T-helper 2 cell treated with Interferon-gamma antibody and Interleukin-4, amounts not matched to agents 100 ng/mL and 5 ng/mL, for 36 hours (primary cell): ENCODE measurements around the gene SORCS2. TPM values are rescaled to one million over a fixed set of nuclear protein-coding genes. Genes with fewer than 3 reads are reported as not detected.

Experiments used
- intact Hi-C: fragments of 100-400 bp; cut with micrococcal nuclease; formaldehyde crosslinking; loops from one replicate; pipeline ENCODE4 v1.15.1; 2023
- total RNA-seq: library from RNA; stranded (reverse); gene quantifications from 2 replicates; pipeline ENCODE4 v1.2.3, GENCODE V29; 2022

The SORCS2 gene
- total RNA-seq, 1 donor from 2014 or later = 0.05 TPM

- intact Hi-C loops = no loop called here
These were observed 25.4 kb downstream of the SORCS2 start for GRCh38 chr4:7217474-7218321.

- intact Hi-C loops = no loop called here
These were observed 26.3 kb downstream of the SORCS2 start for GRCh38 chr4:7218686-7219085.

- intact Hi-C loops = no loop called here
These were observed 30.2 kb downstream of the SORCS2 start for GRCh38 chr4:7222521-7222920.

- intact Hi-C loops = no loop called here
These were observed 31.2 kb downstream of the SORCS2 start for GRCh38 chr4:7223541-7223940.

DNA sequence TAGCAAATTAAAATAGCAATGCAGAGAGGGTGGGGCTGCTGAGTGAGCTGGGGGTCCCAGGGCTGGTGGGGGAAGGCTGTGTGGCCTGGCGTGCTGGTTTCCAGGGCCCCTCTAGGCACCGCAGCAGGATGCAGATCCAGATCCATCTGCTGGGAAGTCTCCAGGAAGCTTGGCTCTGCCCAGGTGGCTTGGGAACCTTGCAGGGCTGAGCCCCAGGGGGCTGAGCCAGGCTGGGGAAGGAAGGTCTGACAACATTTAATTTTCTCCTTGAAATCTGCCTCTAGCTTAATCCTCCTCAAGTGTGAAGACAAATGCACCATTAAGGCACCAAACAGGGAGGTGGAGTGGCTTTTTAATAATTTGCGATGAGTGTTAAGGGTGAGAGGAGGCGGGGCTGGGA is 31.7 kb downstream of the SORCS2 start:
- intact Hi-C loops = no loop called here

GRCh38 chr4:7224878-7225533 is 32.7 kb downstream of the SORCS2 start:
- intact Hi-C loops = no loop called here

DNA sequence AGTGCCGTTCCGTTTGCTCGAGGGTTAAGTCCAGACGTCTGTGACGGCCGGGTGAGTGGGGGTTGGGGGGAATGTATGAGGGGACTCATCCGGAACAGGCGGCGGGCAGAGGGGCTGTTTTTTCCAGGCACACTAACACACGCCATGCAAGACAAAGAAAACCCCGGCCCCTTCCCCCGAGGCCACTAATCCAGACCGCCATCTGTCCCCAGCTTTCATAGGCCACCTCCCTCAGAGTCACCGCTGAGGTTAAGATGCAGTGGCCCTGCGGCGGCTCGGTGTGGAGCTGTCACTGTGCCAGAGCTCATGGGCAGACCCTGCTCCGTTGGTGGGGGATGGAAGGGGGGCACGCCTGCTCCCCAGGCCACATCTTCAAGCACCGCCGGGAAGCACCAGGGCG is 34.1 kb downstream of the SORCS2 start:
- intact Hi-C loops = no loop called here

- intact Hi-C loops = no loop called here
These were observed 34.7 kb downstream of the SORCS2 start for GRCh38 chr4:7227008-7227407.

DNA sequence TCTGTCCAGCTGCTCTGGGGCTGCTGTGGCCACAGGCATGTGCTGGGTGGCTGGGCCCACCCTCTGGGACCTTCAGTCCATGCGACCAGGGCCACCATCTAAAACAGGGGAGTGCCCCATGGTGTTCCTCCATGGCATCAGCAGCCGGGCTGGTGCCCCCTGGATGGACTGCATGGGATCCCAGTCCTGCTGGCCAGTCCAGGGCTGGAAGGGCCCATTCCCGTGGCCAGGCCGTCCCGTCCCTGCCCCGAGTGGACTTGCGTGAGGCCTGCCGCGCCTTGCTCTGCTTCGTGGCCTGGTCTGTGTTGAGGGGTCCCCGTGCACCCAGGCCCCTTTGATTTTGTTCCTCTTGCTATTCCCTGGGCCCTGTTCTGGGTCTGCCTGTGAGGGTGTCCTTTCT is 36.4 kb downstream of the SORCS2 start:
- intact Hi-C loops = no loop called here

GRCh38 chr4:7232061-7232650 is 39.8 kb downstream of the SORCS2 start:
- intact Hi-C loops = no loop called here

GRCh38 chr4:7233006-7233580 is 40.8 kb downstream of the SORCS2 start:
- intact Hi-C loops = no loop called here

DNA sequence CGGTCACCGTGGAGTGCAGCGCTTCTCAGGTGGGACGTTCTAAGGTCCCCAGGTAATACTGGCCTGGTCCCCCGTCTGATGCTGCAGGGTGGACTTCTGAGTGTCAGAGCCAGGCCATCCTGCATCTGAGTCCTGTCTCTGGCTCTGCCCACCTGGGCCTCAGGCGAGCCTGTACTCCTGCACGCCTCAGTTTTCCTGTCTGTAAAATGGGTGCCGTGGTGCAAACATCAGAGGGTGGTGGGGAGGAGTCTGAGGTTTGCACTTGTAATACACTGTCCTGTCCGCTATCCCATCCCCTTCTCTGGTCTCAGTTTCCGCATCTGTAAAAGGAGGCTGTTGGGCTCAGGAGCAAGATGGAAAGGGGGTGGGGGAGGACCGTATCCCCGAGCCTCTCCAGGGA is 41.3 kb downstream of the SORCS2 start:
- intact Hi-C loops = no loop called here

GRCh38 chr4:7234355-7235029 is 42.2 kb downstream of the SORCS2 start:
- intact Hi-C loops = no loop called here

GRCh38 chr4:7235030-7235380 is 42.7 kb downstream of the SORCS2 start:
- intact Hi-C loops = no loop called here

DNA sequence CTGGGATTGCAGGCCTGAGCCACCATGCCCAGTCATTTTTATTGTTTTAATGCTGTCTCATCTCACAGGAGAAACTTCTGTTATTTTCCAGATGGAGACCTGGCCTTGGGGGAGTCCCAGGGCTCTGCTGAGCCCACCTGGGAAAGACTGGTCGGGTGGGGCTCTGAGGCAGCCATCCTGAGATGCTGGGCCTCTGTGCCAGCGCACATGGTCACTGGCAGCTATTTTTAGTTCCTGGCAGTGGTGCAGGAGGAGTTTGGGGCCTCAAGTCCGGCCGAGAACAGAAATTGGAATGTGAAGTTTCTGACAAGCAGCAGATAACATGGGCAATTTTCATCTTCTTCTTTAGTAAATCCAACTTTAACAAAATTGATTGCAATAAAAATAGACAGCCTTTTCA is 44.5 kb downstream of the SORCS2 start:
- intact Hi-C loops = no loop called here

GRCh38 chr4:7237873-7238272 is 45.5 kb downstream of the SORCS2 start:
- intact Hi-C loops = no loop called here

GRCh38 chr4:7238300-7238960 is 46.1 kb downstream of the SORCS2 start:
- intact Hi-C loops = no loop called here

DNA sequence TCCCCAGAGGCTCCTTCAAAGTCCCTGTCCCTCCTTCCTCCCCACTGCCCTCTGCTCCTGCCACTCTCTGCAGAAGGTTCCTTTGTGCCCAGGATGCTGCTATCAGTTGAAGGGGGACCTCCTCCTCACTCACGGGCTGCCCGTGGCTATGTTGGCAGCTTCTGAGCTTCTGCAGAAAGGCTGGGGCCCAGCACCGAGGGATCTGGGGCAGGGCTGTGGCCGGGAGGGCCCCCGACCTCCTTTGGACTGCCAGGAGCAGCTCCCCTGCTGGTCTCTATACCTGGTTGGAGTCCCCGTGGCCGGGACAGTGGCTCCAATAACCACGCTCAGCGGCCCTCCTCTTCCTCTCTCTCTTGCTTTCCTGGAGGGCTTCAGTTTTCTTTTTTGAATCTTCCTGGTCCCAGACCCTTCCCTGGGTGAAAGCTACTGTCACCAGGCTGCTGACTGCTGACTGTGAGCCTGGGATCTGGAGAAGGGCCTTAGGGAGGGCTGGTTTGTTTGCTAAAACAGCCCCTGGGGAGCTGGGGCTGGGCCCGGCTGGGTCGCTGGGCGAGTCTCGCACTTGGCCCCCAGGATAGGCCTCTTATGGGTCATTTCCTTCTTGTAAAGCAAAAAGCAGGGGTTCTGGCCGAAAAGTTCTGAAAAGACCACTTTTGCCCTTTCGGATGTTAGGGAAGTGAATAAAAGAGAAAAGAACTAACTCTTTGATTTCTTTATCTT is 46.9 kb downstream of the SORCS2 start:
- intact Hi-C loops = no loop called here

DNA sequence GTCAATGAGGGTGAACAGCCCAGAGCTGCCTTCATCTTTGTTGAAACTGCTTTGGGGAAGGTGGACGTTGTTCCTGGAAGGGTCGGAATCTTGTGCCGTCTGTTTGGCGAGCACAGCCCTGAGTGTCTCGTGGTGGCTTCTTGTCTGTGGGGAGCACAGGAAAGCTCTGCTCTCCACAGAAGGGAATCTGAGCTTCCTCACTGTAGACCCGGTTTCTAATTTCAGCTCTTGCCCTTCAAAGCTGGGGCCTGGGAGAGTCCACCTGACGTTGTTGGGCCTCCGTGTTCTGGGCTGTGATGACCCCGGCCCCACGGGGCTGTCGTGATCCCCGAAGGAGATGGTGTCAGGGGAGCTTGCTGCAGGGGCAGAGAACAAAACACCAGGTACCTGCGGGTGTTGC is 47.5 kb downstream of the SORCS2 start:
- intact Hi-C loops = no loop called here

GRCh38 chr4:7240306-7240705 is 48.0 kb downstream of the SORCS2 start:
- intact Hi-C loops = no loop called here
